ENCODE results near the gene KRT78.
"Not testable (repeated sequence)": the region's sequence is repeated elsewhere in the genome, so short reads cannot be mapped to it uniquely, and the experiment has no call there.

The KRT78 gene

DNA sequence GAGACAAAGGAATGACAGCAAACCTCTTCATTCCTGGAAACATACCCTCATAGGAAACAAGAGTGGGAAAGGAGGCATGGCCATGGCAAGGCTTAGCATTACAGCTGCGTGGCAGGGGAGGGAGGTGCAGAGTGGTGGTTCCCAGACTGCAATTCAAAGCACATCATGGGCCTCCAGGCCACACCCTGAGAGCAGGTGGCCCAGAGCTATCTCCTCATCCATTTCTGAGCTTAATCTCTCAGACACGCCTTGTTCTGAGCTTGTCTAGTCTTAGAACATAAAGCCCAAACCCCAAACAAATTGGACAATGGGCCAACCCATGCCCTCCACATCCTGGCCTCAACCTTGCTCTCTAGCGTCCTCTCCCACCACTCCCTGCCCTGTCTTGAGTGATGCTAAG lies 47.0 kb downstream of the KRT78 start:
- no peak overlapping the region for H3K4me3 ChIP-seq (ENCODE audit: low read length)
- H3K9ac ChIP-seq (ENCODE audit: low read depth, low read length), result no peak overlapping the region
- H3K4me1 ChIP-seq (ENCODE audit: insufficient read depth, low read length), result peaks cover 19% of the 10 kb centered on the region; the same call in 1 of the 2 replicates
- H3K27ac ChIP-seq (ENCODE audit: low read length), result no peak overlapping the region
- no peaks in the 10 kb centered on the region for H3K9me3 ChIP-seq (ENCODE audit: insufficient read depth, low read depth, low read length)
- H3K27me3 ChIP-seq (ENCODE audit: insufficient read depth, low read length), result no peaks in the 10 kb centered on the region; the same call in 1 of the 2 replicates
- H3K36me3 ChIP-seq (ENCODE audit: insufficient read depth, low read depth, low read length), result no peaks in the 10 kb centered on the region

DNA sequence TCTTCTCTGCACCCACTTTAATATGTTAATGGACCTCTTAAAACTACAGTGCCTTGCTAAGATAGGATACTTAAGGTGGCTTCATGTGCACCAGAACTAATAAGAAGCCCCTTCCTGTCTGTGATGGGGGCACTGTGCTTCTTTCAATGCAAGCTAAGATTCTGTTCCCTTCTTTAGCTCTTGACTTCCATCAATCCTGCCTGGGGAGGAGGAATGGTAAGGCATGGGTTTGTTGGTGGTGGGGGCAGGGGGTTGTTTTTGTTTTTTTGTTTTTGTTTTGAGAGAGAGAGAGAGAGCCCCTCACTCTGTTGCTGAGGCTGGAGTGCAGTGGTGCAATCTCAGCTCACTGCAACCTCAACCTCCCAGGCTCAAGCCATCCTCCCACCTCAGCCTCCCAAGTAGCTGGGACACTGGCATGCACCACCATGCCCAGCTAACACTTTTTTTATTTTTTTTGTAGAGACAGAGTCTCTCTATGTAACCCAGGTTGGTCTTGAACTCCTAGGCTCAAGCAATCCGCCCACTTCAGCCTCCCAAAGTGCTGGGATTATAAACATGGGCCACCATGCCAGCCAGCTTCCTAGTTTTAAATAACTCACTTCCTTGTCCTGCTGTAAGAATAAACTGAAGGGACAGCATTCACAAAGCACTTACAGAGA lies 48.4 kb downstream of the KRT78 start:
- no peak overlapping the region for H3K4me3 ChIP-seq (ENCODE audit: low read length)
- no peak overlapping the region for H3K9ac ChIP-seq (ENCODE audit: low read depth, low read length)
- H3K36me3 ChIP-seq (ENCODE audit: insufficient read depth, low read depth, low read length), result no peaks in the 10 kb centered on the region
- no peaks in the 10 kb centered on the region for H3K9me3 ChIP-seq (ENCODE audit: insufficient read depth, low read depth, low read length)
- no peak overlapping the region for H3K27ac ChIP-seq (ENCODE audit: low read length)
- H3K4me1 ChIP-seq (ENCODE audit: insufficient read depth, low read length), result peaks cover 16% of the 10 kb centered on the region; the same call in 1 of the 2 replicates
- no peaks in the 10 kb centered on the region for H3K27me3 ChIP-seq (ENCODE audit: insufficient read depth, low read length)

DNA sequence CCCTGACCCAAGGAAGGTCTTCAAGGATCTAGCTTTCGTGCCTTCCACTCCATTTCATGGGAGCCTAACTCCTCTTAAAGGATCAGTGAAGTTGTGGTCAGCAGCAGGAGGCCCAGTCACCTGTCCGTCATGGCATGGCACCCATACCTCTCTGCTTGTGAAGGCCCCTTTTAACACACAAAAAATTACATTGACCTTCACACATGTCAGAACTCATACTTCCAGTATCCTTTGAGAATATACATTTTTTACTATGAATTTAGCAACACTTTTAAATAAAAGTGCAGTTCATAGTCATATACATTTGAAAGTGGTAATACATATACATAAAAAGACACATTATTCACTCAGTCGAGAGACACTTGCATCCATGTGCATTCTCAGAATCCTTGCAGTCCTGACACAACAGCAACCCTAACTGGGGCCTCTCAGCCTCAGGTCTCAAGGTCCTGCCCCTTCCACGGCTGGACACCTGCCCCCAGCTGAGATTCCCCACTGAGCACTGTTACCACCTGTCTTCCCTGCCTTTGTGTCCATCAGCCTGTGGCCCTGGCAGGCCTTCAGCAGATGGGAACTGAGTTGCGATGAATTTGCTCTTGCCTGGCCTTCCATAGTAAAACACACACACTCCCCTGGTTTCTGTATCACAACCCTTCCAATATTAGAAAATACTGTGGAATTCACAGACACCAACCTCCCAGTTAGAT lies 49.1 kb downstream of the KRT78 start:
- Histone ChIP-seq H3K9me3 (ENCODE audit: insufficient read depth, low read depth, low read length) (no peaks in the 10 kb centered on the region), H3K36me3 (ENCODE audit: insufficient read depth, low read depth, low read length) (no peaks in the 10 kb centered on the region), H3K27ac (ENCODE audit: low read length) (no peak overlapping the region), H3K4me3 (ENCODE audit: low read length) (no peak overlapping the region), H3K4me1 (ENCODE audit: insufficient read depth, low read length) (peaks cover 12% of the 10 kb centered on the region; the same call in 1 of the 2 replicates), H3K9ac (ENCODE audit: low read depth, low read length) (no peak overlapping the region), H3K27me3 (ENCODE audit: insufficient read depth, low read length) (no peaks in the 10 kb centered on the region)

DNA sequence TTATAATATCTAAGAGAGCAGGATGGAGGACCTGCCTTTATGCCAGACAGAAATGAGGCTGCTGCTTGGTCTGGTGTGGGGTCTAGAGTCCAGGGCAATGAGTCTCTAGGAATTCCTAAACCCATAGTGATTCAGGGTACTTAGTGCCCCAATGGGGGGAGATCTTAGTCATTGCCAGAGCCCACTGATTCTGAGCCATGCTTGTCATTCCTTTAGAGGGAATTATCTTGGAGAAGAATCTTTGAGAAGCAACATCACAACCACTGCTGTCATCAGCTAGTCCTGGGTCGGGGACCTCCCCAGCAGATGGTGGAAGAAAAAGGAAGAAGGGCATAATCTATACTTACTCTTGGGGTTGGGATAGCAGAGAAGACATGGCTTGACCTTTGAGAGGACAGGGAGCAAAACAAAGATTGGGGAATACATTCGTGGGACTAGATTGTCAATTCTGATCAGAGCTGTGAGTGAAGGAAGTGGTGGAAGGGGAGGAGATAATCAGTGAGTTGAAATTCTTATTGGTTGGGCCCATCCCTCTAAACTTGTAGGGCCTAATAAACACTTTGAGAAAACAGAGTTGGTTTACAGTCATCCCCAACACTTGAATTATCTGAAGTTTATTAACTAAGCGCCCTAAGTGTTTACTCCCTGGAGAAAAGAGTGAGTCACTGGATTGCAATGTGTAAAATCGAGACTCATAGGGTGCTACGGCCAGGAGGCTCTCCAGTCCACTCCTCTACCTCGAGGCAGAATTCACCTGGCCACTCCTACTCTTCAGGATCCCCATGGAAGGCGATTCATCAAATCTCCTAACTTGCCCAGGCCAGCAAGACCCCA lies 49.9 kb downstream of the KRT78 start:
- H3K9me3 ChIP-seq (ENCODE audit: insufficient read depth, low read depth, low read length), result no peaks in the 10 kb centered on the region
- H3K27ac ChIP-seq (ENCODE audit: low read length), result no peak overlapping the region
- H3K4me1 ChIP-seq (ENCODE audit: insufficient read depth, low read length), result peaks cover 12% of the 10 kb centered on the region; the same call in 1 of the 2 replicates
- no peak overlapping the region for H3K4me3 ChIP-seq (ENCODE audit: low read length)
- no peak overlapping the region for H3K9ac ChIP-seq (ENCODE audit: low read depth, low read length)
- no peaks in the 10 kb centered on the region for H3K36me3 ChIP-seq (ENCODE audit: insufficient read depth, low read depth, low read length)
- H3K27me3 ChIP-seq (ENCODE audit: insufficient read depth, low read length), result no peaks in the 10 kb centered on the region

DNA sequence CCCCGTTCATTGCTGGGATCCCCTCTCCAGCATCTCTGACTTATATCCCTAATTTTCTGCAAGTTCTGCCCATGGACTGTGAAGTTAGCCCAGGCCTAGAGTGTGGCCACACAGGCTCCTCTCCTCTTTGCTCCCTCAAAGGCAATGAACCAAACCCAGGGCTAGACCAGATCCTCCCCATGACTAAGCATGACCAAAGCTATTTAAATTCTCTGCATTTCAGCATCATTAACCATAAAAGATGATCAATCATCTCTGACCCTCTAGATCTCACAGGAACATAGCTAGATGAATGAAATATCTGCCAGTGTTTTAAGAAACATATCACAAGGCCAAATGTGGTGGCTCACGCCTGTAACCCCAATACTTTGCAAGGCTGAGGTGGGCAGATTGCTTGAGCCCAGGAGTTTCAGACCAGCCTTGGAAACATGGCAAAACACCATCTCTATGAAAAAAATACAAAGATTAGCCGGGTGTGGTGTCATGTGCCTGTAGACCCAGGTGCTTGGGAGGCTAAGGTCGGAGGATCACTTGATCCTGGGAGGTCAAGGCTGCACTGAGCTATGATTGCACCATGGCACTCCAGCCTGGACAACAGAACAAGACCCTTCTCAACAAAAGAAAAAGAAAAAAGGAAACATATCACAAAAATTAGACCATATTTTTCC lies 50.7 kb downstream of the KRT78 start:
- no peak overlapping the region for H3K9ac ChIP-seq (ENCODE audit: low read depth, low read length)
- no peak overlapping the region for H3K27ac ChIP-seq (ENCODE audit: low read length)
- H3K4me3 ChIP-seq (ENCODE audit: low read length), result no peak overlapping the region
- no peaks in the 10 kb centered on the region for H3K36me3 ChIP-seq (ENCODE audit: insufficient read depth, low read depth, low read length)
- peaks cover 12% of the 10 kb centered on the region; the same call in 1 of the 2 replicates for H3K4me1 ChIP-seq (ENCODE audit: insufficient read depth, low read length)
- no peaks in the 10 kb centered on the region for H3K27me3 ChIP-seq (ENCODE audit: insufficient read depth, low read length)
- H3K9me3 ChIP-seq (ENCODE audit: insufficient read depth, low read depth, low read length), result no peaks in the 10 kb centered on the region

DNA sequence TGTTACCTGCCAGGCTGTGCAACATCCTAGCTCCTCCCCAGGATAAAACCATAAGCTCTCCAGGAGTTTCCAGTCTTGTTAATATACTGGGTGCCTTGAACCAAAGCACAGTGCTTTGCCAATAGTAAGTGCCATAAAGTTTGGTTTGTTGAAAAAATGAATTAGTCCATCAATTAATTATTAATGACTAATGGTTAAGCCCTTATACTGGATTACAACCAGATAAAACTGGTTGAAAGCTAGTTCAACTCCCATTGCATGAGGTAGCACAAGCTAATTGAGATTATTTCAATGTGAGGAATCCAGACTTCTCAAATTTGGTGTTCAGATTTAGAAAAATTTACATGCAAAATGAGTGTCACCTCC lies 51.3 kb downstream of the KRT78 start:
- H3K9ac ChIP-seq (ENCODE audit: low read depth, low read length), result no peak overlapping the region
- no peaks in the 10 kb centered on the region for H3K36me3 ChIP-seq (ENCODE audit: insufficient read depth, low read depth, low read length)
- no peaks in the 10 kb centered on the region for H3K9me3 ChIP-seq (ENCODE audit: insufficient read depth, low read depth, low read length)
- peaks cover 12% of the 10 kb centered on the region; the same call in 1 of the 2 replicates for H3K4me1 ChIP-seq (ENCODE audit: insufficient read depth, low read length)
- H3K4me3 ChIP-seq (ENCODE audit: low read length), result no peak overlapping the region
- H3K27ac ChIP-seq (ENCODE audit: low read length), result no peak overlapping the region
- H3K27me3 ChIP-seq (ENCODE audit: insufficient read depth, low read length), result no peaks in the 10 kb centered on the region

DNA sequence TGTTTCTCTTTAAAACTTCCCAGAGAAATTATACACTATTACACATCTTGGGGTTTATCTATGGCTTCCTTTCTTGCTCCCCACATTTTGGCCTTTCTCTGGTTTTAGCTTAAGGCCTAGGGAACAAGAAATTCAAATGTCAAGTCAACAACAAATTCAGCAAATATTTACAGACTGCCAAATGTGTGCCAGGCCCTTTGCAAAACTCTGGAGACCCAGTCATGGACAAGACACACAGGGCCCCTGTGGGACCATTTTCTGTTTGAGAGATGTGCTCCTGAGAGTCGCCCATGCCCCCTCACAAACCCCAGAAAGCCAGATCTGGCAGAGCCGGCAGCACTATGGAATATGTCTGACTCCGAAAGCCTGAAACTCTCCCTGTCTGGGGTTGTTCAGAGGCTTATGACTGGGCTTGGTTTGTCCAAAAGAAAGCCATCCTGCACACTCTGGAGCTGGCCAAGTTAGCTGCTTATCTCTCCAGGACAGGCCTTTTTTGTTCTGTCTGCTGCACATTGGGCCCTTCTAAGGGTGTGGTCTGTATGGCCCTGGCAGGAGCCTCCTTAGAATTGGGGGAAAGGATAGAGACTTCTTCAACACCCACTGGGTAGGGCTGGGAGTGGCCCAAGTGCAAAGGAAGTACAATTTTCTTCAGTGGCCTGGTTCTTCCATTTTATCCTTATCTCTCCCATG lies 51.8 kb downstream of the KRT78 start:
- Histone ChIP-seq H3K4me3 (ENCODE audit: low read length) (no peak overlapping the region), H3K27ac (ENCODE audit: low read length) (no peak overlapping the region), H3K36me3 (ENCODE audit: insufficient read depth, low read depth, low read length) (no peaks in the 10 kb centered on the region), H3K4me1 (ENCODE audit: insufficient read depth, low read length) (peaks cover 12% of the 10 kb centered on the region; the same call in 1 of the 2 replicates), H3K9ac (ENCODE audit: low read depth, low read length) (no peak overlapping the region), H3K27me3 (ENCODE audit: insufficient read depth, low read length) (no peaks in the 10 kb centered on the region), H3K9me3 (ENCODE audit: insufficient read depth, low read depth, low read length) (no peaks in the 10 kb centered on the region)

DNA sequence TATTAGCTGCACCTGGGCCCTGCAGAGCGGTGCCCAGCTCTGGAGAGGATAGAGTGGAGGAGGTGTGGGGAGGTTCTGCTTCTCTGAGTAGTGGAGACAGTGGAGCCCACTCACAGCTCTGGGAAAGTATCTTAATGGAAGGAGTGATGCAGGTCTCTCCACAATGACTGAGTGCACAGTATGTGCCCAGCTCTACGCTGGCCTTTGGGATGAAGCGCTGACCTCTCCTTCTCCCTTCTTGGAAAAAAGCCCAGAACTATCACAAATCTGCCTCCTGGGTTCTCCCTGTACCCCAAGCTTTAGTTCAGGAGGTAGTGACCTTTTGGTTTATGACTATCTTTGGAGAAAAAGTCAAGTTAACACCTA lies 52.4 kb downstream of the KRT78 start:
- Histone ChIP-seq H3K4me1 (ENCODE audit: insufficient read depth, low read length) (peaks cover 12% of the 10 kb centered on the region; the same call in 1 of the 2 replicates), H3K9ac (ENCODE audit: low read depth, low read length) (no peak overlapping the region), H3K4me3 (ENCODE audit: low read length) (no peak overlapping the region), H3K9me3 (ENCODE audit: insufficient read depth, low read depth, low read length) (no peaks in the 10 kb centered on the region), H3K27me3 (ENCODE audit: insufficient read depth, low read length) (no peaks in the 10 kb centered on the region), H3K27ac (ENCODE audit: low read length) (no peak overlapping the region), H3K36me3 (ENCODE audit: insufficient read depth, low read depth, low read length) (no peaks in the 10 kb centered on the region)

DNA sequence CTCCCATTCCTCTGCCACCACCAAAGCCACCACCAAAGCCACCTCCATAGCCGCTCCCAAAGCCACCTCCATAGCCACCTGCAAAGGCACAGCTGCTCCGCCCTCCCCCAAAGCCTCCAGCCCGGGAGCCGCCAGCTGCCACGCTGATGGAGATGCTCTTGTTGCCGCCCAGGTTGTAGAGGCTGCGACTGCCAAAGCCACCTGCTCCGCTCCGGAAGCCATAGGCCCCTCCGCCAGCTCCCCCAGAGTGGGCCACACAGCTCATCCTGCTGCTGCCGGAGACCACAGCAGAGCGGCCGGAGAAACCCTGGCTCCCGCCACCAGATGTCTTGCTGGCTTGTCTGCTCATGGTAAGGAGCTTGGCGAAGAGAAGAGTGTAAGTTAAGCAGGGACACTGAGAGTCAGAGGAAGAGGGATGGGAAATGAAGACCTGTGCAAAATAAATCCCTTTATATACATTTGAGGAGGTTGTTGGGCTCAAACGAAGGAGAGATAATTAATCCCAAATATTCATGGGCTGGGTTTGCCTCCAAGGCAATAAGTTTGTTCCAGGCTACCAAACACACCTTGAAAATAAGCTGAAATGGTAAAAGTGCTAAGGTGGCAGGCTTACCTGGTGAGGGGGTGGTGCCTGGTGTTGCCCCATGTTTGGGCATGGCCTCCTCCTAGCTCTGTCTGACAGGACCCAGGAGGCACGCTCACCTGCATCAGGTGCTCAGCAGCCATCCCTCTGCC lies 52.9 kb downstream of the KRT78 start, which contains the start of gene KRT3:
KRT3 (minus strand) TSS at position 424 of the 735 bp plus-strand sequence; CDS start at position 349, 75 bp downstream.
- Histone ChIP-seq H3K4me1 (ENCODE audit: insufficient read depth, low read length) (peaks cover 11% of the 10 kb centered on the region; the same call in 1 of the 2 replicates), H3K36me3 (ENCODE audit: insufficient read depth, low read depth, low read length) (no peaks in the 10 kb centered on the region), H3K9ac (ENCODE audit: low read depth, low read length) (no peak within 1 kb of the TSS), H3K27ac (ENCODE audit: low read length) (no peak within 1 kb of the TSS), H3K9me3 (ENCODE audit: insufficient read depth, low read depth, low read length) (no peaks in the 10 kb centered on the region), H3K4me3 (ENCODE audit: low read length) (no peak within 1 kb of the TSS), H3K27me3 (ENCODE audit: insufficient read depth, low read length) (peaks cover 2% of the 10 kb centered on the region; the same call in 1 of the 2 replicates)

DNA sequence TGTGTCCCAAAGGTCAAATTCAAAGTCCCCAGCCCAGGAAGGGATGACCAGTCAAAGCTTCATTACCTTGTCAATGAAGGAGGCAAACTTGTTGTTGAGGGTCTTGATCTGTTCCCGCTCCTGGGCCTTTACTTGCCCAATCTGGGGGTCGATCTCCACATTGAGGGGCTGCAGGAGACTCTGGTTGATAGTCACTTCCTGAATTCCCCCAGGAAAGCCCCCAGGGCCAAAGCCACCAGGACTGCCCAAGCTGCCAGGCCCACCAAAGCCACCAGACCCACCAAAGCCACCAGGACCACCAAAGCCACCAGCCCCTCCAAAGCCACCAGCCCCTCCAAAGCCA lies 53.5 kb downstream of the KRT78 start:
- H3K27ac ChIP-seq (ENCODE audit: low read length); H3K4me3 ChIP-seq (ENCODE audit: low read length); H3K4me1 ChIP-seq (ENCODE audit: insufficient read depth, low read length); H3K9me3 ChIP-seq (ENCODE audit: insufficient read depth, low read depth, low read length); H3K36me3 ChIP-seq (ENCODE audit: insufficient read depth, low read depth, low read length); H3K27me3 ChIP-seq (ENCODE audit: insufficient read depth, low read length); H3K9ac ChIP-seq (ENCODE audit: low read depth, low read length): not testable (repeated sequence)

Data from iPS-20b (cell line).